K562 (cell line): Measurements from ENCODE around the gene HPSE2. TPM values are rescaled to one million over a fixed set of nuclear protein-coding genes. Genes with fewer than 3 reads are reported as not detected.

ENCODE experiments used
- AFF4 ChIP-seq: sonication (generic); formaldehyde crosslinking; IDR thresholded peaks from 2 replicates; pipeline ENCODE4 v1.8.0; 2023; ENCODE audit warnings: mild to moderate bottlenecking, missing genetic modification reagents
- ARNT ChIP-seq, 2 experiments: fragments of 450-650 bp; IDR thresholded peaks; 2 replicates each; pipeline ENCODE4 v1.6.1; 2016; ENCODE audit warnings: mild to moderate bottlenecking in 1 of 2
- ATF3 ChIP-seq, 2 experiments: fragments of 450-650 bp in 1 of 2; sonication (generic) in 1 of 2; formaldehyde crosslinking in 1 of 2; IDR thresholded peaks in 1 of 2; conservative IDR thresholded peaks in 1 of 2; 2 replicates each; pipeline versions ENCODE4 v1.6.1 to v1.8.1; 2016 to 2023; ENCODE audit warnings: mild to moderate bottlenecking in 2 of 2, moderate library complexity in 2 of 2, inconsistent platforms in 1 of 2, missing genetic modification reagents in 1 of 2
- BMI1 ChIP-seq: fragments of 150-350 bp; IDR thresholded peaks from 2 replicates; pipeline ENCODE4 v1.6.1; 2014; ENCODE audit warnings: low read length
- CEBPB ChIP-seq: fragments of 450-650 bp; IDR thresholded peaks from 2 replicates; pipeline ENCODE4 v1.6.1; 2016; ENCODE audit warnings: missing genetic modification characterization, missing compliant biosample characterization
- CTCF ChIP-seq, 3 experiments: IDR thresholded peaks in 2 of 3; conservative IDR thresholded peaks in 1 of 3; 2 replicates each; pipeline ENCODE4 v1.5.1; 2011 to 2012; ENCODE audit warnings: low read length in 3 of 3, mild to moderate bottlenecking in 3 of 3, control low read depth in 2 of 3, improper control_type of control experiment in 1 of 3, inconsistent platforms in 1 of 3, low read depth in 1 of 3, mixed read lengths in 1 of 3, moderate library complexity in 1 of 3; ENCODE audit not compliant: insufficient read depth in 2 of 3
- E2F5 ChIP-seq: sonication (generic); formaldehyde crosslinking; IDR thresholded peaks from 2 replicates; pipeline ENCODE4 v1.8.0; 2022; ENCODE audit warnings: mild to moderate bottlenecking, missing genetic modification reagents
- FIP1L1 ChIP-seq: fragments of 200-400 bp; formaldehyde crosslinking; IDR thresholded peaks from 2 replicates; pipeline ENCODE4 v1.6.1; 2018; ENCODE audit warnings: mild to moderate bottlenecking, low read depth, low read length; ENCODE audit not compliant: poor library complexity, severe bottlenecking
- KDM1A ChIP-seq, 2 experiments: fragments of 450-650 bp; IDR thresholded peaks; 2 replicates each; pipeline ENCODE4 v1.6.1; 2016; ENCODE audit warnings: mild to moderate bottlenecking in 2 of 2
- KLF1 ChIP-seq: fragments of 450-650 bp; IDR thresholded peaks from 2 replicates; pipeline ENCODE4 v1.6.1; 2016; ENCODE audit warnings: missing genetic modification characterization, missing compliant biosample characterization
- MCM2 ChIP-seq: fragments of 450-650 bp; IDR thresholded peaks from 2 replicates; pipeline ENCODE4 v1.6.1; 2017; ENCODE audit warnings: low read depth, mild to moderate bottlenecking
- NR0B1 ChIP-seq: fragments of 450-650 bp; IDR thresholded peaks from one replicate; pipeline ENCODE4 v1.6.1; 2018; ENCODE audit warnings: mild to moderate bottlenecking, moderate library complexity; ENCODE audit not compliant: partially characterized antibody
- PCBP1 ChIP-seq: fragments of 200-400 bp; formaldehyde crosslinking; IDR thresholded peaks from 2 replicates; pipeline ENCODE4 v1.6.1; 2018; ENCODE audit warnings: mild to moderate bottlenecking, low read depth, low read length; ENCODE audit not compliant: poor library complexity, severe bottlenecking
- PURB ChIP-seq: sonication (generic); formaldehyde crosslinking; IDR thresholded peaks from 2 replicates; pipeline ENCODE4 v1.9.0; 2021; ENCODE audit warnings: low read depth, mild to moderate bottlenecking, missing genetic modification reagents
- SRSF3 ChIP-seq: fragments of 200-400 bp; formaldehyde crosslinking; IDR thresholded peaks from 2 replicates; pipeline ENCODE4 v1.6.1; 2016; ENCODE audit warnings: mild to moderate bottlenecking, low read length, moderate library complexity; ENCODE audit not compliant: insufficient read depth
- TGIF2 ChIP-seq: sonication (generic); formaldehyde crosslinking; IDR thresholded peaks from 2 replicates; pipeline ENCODE4 v1.8.1; 2022; ENCODE audit warnings: mild to moderate bottlenecking, missing genetic modification reagents, moderate library complexity
- TRIM24 ChIP-seq, 2 experiments: fragments of 450-650 bp; IDR thresholded peaks; 2 replicates each; pipeline ENCODE4 v1.6.1; 2016
- ZNF384 ChIP-seq: IDR thresholded peaks from 2 replicates; pipeline ENCODE4 v1.6.1; 2012; ENCODE audit warnings: low read depth, low read length, improper control_type of control experiment
- ZNF408 ChIP-seq: fragments of 250-450 bp; sonication (Bioruptor Pico); IDR thresholded peaks from 2 replicates; pipeline ENCODE4 v1.4.0; 2020; ENCODE audit warnings: low read depth, mild to moderate bottlenecking, moderate library complexity
- polyA plus RNA-seq, 8 experiments: library from polyadenylated mRNA; depleted of rRNA in 4 of 8; stranded (reverse) in 5 of 8; unstranded in 3 of 8; fragments of >200 nt; fragmentation: Nextera tagmentation in 2 of 8; fragmentation: Illumina TruSeq in 1 of 8; extraction: Ambion mirVana in 2 of 8; extraction: Trizol in 1 of 8; gene quantifications; 2 replicates each; pipeline versions ENCODE4 v1.2.1 to v1.2.3, GENCODE V29; 2011 to 2014; ENCODE audit warnings: inconsistent platforms in 1 of 8, missing spikeins in 1 of 8
- total RNA-seq, 7 experiments: library from RNA; depleted of rRNA in 6 of 7; stranded (reverse); fragments of >200 nt in 6 of 7; fragmentation: Illumina TruSeq in 2 of 7; extraction: Trizol in 2 of 7; gene quantifications; 2 replicates each; pipeline versions ENCODE4 v1.2.1 to v1.2.3, GENCODE V29; 2011 to 2021; ENCODE audit warnings: low replicate concordance in 1 of 7

Gene HPSE2
- total and polyA plus RNA-seq, 9 of the 15 experiments (the other 6 are each of a cell fraction or from before 2014, with no cell fraction given) = 0.03 to 0.10 (median 0.04) TPM; not detected in 2

- no peak for TF ChIP-seq ZNF384
- no peak for TF ChIP-seq PCBP1
- no peak for TF ChIP-seq TGIF2 (CRISPR knock-in tag)
- no peak for TF ChIP-seq ZNF408 (CRISPR knock-in tag)
- TF ChIP-seq BMI1 = no peak
- peak; percentile 100 for TF ChIP-seq ATF3 (IDR thresholded peaks at IDR 0.05)
- TF ChIP-seq ATF3 (CRISPR knock-in tag; conservative IDR thresholded peaks at IDR 0.05) = peak; percentile 99
- no peak for TF ChIP-seq AFF4 (CRISPR knock-in tag)
- no peak for TF ChIP-seq SRSF3
- TF ChIP-seq CEBPB (tag) = peak; percentile 99
- TF ChIP-seq TRIM24 (IDR thresholded peaks at IDR 0.05) = peak; percentile 90 to 94
- TF ChIP-seq FIP1L1 = no peak
- TF ChIP-seq CTCF (IDR thresholded peaks at IDR 0.05 in 2 of 3, conservative IDR thresholded peaks at IDR 0.05 in 1 of 3; ENCODE audit: insufficient read depth in 2 of 3, low read depth in 1 of 3, low read length in 3 of 3) = no peak
- no peak for TF ChIP-seq E2F5 (CRISPR knock-in tag)
- TF ChIP-seq ARNT (IDR thresholded peaks at IDR 0.05) = peak; percentile 93
- TF ChIP-seq PURB = no peak
- no peak for TF ChIP-seq NR0B1
- no peak for TF ChIP-seq MCM2
- peak; percentile 78 to 81 for TF ChIP-seq KDM1A (IDR thresholded peaks at IDR 0.05)
- TF ChIP-seq KLF1 (tag) = no peak
Measured at GRCh38 chr10:98460837-98461499, 774.7 kb downstream of the HPSE2 start (continued).
